Suppressor macrophage (primary cell): Measurements from ENCODE around the gene TMEM225.
"Not testable (repeated sequence)": the region's sequence is repeated elsewhere in the genome, so short reads cannot be mapped to it uniquely, and the experiment has no call there.

Experiments used
- DNase-seq, 4 experiments: peaks; one replicate each; pipeline ENCODE4 v3.0.0-alpha.2; 2020 to 2022
- total RNA-seq, 17 experiments: gene quantifications; one replicate each; lab custom pipeline; 2026; ENCODE audit warnings: mixed read lengths in 6 of 17, inconsistent platforms in 3 of 17; lab: John Stamatoyannopoulos, UW

The TMEM225 gene
- total RNA-seq: 0 to 0.99 (median 0) reads per million in 17 experiments

- DNase-seq: no peak
Measured at GRCh38 chr11:123885570-123885969, at the start of gene TMEM225. TMEM225 (minus strand) TSS chr11:123885670; CDS start chr11:123885425, 245 bp downstream.

- no peak for DNase-seq
Measured at GRCh38 chr11:123924027-123924426, 38.6 kb upstream of the TMEM225 start.

- no peak for DNase-seq
Measured at GRCh38 chr11:123920943-123921342, 35.5 kb upstream of the TMEM225 start.

- DNase-seq: no peak
Measured at GRCh38 chr11:123905826-123906225, 20.4 kb upstream of the TMEM225 start.

GRCh38 chr11:123904932-123905331 lies 19.5 kb upstream of the TMEM225 start:
- no peak for DNase-seq

GRCh38 chr11:123903932-123904331 lies 18.5 kb upstream of the TMEM225 start:
- no peak for DNase-seq

- DNase-seq: no peak
Measured at GRCh38 chr11:123901867-123902266, 16.4 kb upstream of the TMEM225 start, which contains the start of gene OR8D4. OR8D4 (plus strand) TSS chr11:123902167; CDS start chr11:123906432, 4,265 bp downstream.

- no peak for DNase-seq
Measured at GRCh38 chr11:123899792-123900191, 14.3 kb upstream of the TMEM225 start.

GRCh38 chr11:123892031-123892430 lies 6.6 kb upstream of the TMEM225 start:
- DNase-seq: no peak

- no peak for DNase-seq
Measured at GRCh38 chr11:123880912-123881311, 4.6 kb downstream of the TMEM225 start.

GRCh38 chr11:123867795-123868194 lies 17.7 kb downstream of the TMEM225 start:
- not testable (repeated sequence) for DNase-seq

GRCh38 chr11:123865293-123865692 lies 20.2 kb downstream of the TMEM225 start:
- not testable (repeated sequence) for DNase-seq

- DNase-seq: no peak
Measured at GRCh38 chr11:123859731-123860130, 25.7 kb downstream of the TMEM225 start.

- DNase-seq: no peak
Measured at GRCh38 chr11:123856444-123856843, 29.0 kb downstream of the TMEM225 start.

- DNase-seq: no peak
Measured at GRCh38 chr11:123853038-123853437, 32.4 kb downstream of the TMEM225 start.

- no peak for DNase-seq
Measured at GRCh38 chr11:123852321-123852720, 33.1 kb downstream of the TMEM225 start.

- DNase-seq: no peak
Measured at GRCh38 chr11:123851110-123851509, 34.4 kb downstream of the TMEM225 start.

- peak in 3 of 4 experiments; percentile 1 to 12 (median 2) for DNase-seq
Measured at GRCh38 chr11:123841174-123841573, 44.3 kb downstream of the TMEM225 start.

GRCh38 chr11:123839131-123839530 lies 46.3 kb downstream of the TMEM225 start:
- no peak for DNase-seq

GRCh38 chr11:123838659-123839058 lies 46.8 kb downstream of the TMEM225 start:
- DNase-seq: no peak

- DNase-seq: no peak
Measured at GRCh38 chr11:123838199-123838598, 47.3 kb downstream of the TMEM225 start.

GRCh38 chr11:123833095-123833494 lies 52.4 kb downstream of the TMEM225 start:
- DNase-seq: no peak
